ENCODE data around the gene RDX.

Gene RDX

GRCh38 chr11:110125632-110126031 is 170.8 kb downstream of the RDX start:
- DNase-seq: no peak

All from NCI-H1694 (cell line).